ENCODE results near the gene SMARCD2.
"Not testable (repeated sequence)": the region's sequence is repeated elsewhere in the genome, so short reads cannot be mapped to it uniquely, and the experiment has no call there.

The SMARCD2 gene

DNA sequence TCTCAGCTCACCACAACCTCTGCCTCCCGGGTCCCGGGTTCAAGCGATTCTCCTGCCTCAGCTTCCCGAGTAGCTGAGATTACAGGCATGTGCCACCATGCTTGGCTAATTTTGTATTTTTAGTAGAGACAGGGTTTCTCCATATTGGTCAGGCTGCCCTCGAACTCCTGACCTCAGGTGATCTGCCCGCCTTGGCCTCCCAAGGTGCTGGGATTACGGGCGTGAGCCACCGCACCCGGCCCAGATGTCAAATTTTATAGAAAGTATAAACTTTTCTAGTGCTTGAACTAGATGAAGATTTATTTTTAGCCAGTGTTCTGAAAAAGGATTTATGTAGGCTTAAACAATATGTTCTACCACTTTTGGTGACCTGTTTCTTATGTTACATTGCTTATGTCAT lies 46.1 kb downstream of the SMARCD2 start:
- DNase-seq, result not testable (repeated sequence)

DNA sequence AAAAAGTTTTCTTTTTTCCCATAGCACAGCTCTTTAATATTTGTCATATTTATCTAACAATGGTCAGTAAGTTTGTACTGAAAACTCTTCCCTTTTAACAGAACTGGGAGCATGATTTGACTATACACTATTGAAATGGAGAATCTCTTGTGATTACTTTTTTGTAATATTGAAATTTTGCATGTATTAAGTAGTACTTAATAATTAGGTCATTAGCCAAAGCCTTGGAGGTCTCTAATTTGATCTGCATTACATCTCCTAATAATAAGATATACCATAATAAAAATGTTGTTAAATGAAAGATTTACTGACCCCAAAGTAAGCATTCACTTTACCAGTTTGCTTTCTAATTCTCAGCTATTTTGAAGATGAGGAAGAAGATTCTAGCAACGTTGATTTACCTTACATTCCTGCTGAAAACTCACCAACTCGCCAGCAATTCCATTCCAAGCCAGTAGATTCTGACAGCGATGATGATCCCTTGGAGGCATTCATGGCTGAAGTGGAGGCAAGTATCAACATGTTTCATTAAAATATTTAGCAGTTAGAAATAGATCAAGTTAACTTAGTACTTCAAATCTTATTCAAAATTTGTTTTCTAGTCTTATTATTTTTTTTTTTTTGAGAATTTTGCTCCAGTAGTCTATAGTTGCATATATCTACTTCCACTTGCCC lies 50.3 kb downstream of the SMARCD2 start:
- no peak for DNase-seq

GRCh38 chr17:63790057-63790456 lies 52.4 kb downstream of the SMARCD2 start:
- DNase-seq, result no peak

DNA sequence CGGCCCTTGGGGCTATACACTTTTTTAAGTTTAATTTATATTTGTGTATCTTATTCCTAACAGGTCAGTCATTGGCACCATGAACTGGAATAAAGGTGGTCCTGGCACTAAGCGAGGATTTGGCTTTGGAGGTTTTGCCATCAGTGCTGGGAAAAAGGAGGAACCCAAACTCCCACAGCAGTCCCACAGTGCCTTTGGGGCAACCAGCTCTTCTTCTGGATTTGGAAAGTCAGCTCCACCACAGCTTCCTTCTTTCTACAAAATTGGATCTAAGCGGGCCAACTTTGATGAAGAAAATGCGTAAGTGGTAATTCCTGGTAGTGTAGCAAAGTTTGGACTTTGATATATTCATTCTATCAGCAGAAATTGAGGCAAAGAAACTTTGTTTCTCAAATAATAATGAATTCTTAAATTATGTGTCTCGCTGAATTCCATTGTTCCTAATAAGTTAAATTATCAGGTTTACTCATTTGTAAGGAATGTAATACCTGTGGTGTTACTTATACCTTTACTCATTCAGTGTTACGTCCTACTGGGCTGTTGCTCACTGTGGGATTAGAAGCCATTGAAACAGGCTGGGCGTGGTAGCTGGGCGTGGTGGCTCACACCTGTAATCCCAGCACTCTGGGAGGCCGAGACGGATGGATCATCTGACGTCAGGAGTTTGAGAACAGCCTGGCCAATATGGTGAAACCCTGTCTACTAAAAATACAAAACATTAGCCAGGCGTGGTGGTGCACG lies 55.3 kb downstream of the SMARCD2 start:
- DNase-seq, result no peak

GRCh38 chr17:63786117-63786516 lies 56.4 kb downstream of the SMARCD2 start:
- DNase-seq, result no peak

DNA sequence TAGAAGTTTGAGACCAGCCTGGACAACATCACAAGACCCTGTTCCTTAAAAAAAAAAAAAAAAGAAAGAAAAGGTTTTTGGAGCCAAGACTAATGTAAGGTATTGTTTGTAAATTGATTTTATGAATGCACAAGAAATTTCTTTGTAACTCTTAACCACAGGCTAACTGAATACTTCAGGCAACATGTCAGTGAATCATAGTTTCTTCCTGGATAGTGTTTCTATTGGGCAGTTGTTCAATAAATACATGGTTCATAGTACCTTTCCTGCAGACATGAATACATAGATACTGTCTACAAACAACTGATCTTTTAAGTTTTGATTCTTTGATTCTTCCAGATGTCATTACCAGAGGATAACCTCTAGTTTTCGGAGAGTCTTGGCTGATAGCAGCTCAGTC lies 56.9 kb downstream of the SMARCD2 start:
- DNase-seq, result no peak

- DNase-seq, result no peak
Observed at GRCh38 chr17:63783522-63783921, 59.0 kb downstream of the SMARCD2 start.
